ENCODE measurements around the gene LRRC28.
"Not testable (repeated sequence)": the region's sequence is repeated elsewhere in the genome, so short reads cannot be mapped to it uniquely, and the experiment has no call there.

The LRRC28 gene

GRCh38 chr15:99250857-99251841, at the start of gene LRRC28:
TSS of gene LRRC28 (plus strand) at chr15:99251481. CDS start at chr15:99255958, 4,477 bp downstream.
- peak; percentile 99 for DNase-seq (ENCODE audit: low spot score)

- DNase-seq (ENCODE audit: low spot score), result no peak
Observed at GRCh38 chr15:99202176-99202552, 49.1 kb upstream of the LRRC28 start.

- DNase-seq (ENCODE audit: low spot score), result no peak
Observed at GRCh38 chr15:99207672-99208071, 43.6 kb upstream of the LRRC28 start.

- DNase-seq (ENCODE audit: low spot score), result no peak
Observed at GRCh38 chr15:99209326-99209725, 42.0 kb upstream of the LRRC28 start.

- DNase-seq (ENCODE audit: low spot score), result no peak
Observed at GRCh38 chr15:99210334-99210733, 40.9 kb upstream of the LRRC28 start.

- no peak for DNase-seq (ENCODE audit: low spot score)
Observed at GRCh38 chr15:99211926-99212325, 39.4 kb upstream of the LRRC28 start.

- DNase-seq (ENCODE audit: low spot score), result peak; percentile 22
Observed at GRCh38 chr15:99212406-99212805, 38.9 kb upstream of the LRRC28 start.

GRCh38 chr15:99213187-99213811, 38.0 kb upstream of the LRRC28 start:
- DNase-seq (ENCODE audit: low spot score), result peak; percentile 85

- DNase-seq (ENCODE audit: low spot score), result no peak
Observed at GRCh38 chr15:99224372-99225214, 26.7 kb upstream of the LRRC28 start.

GRCh38 chr15:99226802-99227201, 24.5 kb upstream of the LRRC28 start:
- no peak for DNase-seq (ENCODE audit: low spot score)

- DNase-seq (ENCODE audit: low spot score), result no peak
Observed at GRCh38 chr15:99228120-99228770, 23.0 kb upstream of the LRRC28 start.

GRCh38 chr15:99230867-99231266, 20.4 kb upstream of the LRRC28 start:
- no peak for DNase-seq (ENCODE audit: low spot score)

GRCh38 chr15:99232740-99233139, 18.5 kb upstream of the LRRC28 start:
- DNase-seq (ENCODE audit: low spot score), result no peak

GRCh38 chr15:99234160-99234559, 17.1 kb upstream of the LRRC28 start:
- not testable (repeated sequence) for DNase-seq (ENCODE audit: low spot score)

- DNase-seq (ENCODE audit: low spot score), result no peak
Observed at GRCh38 chr15:99238849-99239248, 12.4 kb upstream of the LRRC28 start.

GRCh38 chr15:99239545-99240198, 11.6 kb upstream of the LRRC28 start:
- DNase-seq (ENCODE audit: low spot score), result no peak

- no peak for DNase-seq (ENCODE audit: low spot score)
Observed at GRCh38 chr15:99241752-99242151, 9.5 kb upstream of the LRRC28 start.

- DNase-seq (ENCODE audit: low spot score), result no peak
Observed at GRCh38 chr15:99244306-99244705, 7.0 kb upstream of the LRRC28 start.

- DNase-seq (ENCODE audit: low spot score), result no peak
Observed at GRCh38 chr15:99247062-99247461, 4.2 kb upstream of the LRRC28 start.

GRCh38 chr15:99248000-99248715, 3.1 kb upstream of the LRRC28 start:
- DNase-seq (ENCODE audit: low spot score), result no peak
